Right ventricle myocardium inferior (tissue), 1 donor: ENCODE measurements around the gene FOXI1. TPM values are rescaled to one million over a fixed set of nuclear protein-coding genes. Genes with fewer than 3 reads are reported as not detected.
"Not testable (repeated sequence)": the region's sequence is repeated elsewhere in the genome, so short reads cannot be mapped to it uniquely, and the experiment has no call there.

ENCODE experiments used
- ATAC-seq: fragments of 200-7000 bp; cut with Tn5 transposase; one replicate; pipeline ENCODE4 v1.9.1; 2020; ENCODE audit warnings: mild to moderate bottlenecking, moderate library complexity
- DNase-seq: peaks from one replicate; pipeline ENCODE4 v3.0.0; 2021; ENCODE audit errors: missing footprints
- intact Hi-C: fragments of 100-400 bp; cut with DNase I; formaldehyde crosslinking; loops from one replicate; pipeline ENCODE4 v1.11.0; 2022
- total RNA-seq: library from RNA; stranded (reverse); fragmentation: NEBNext Ultra II Directional; extraction: Animal tissue kit (Norgen Biotek cat#: 25700); gene quantifications from one replicate; pipeline ENCODE4 v1.2.1, GENCODE V29; 2021
- donor health status: DM: no; HTN: yes; CAD: no; lungs with severe emphysema.

Gene FOXI1
- total RNA-seq, 1 donor from 2014 or later = not detected

DNA sequence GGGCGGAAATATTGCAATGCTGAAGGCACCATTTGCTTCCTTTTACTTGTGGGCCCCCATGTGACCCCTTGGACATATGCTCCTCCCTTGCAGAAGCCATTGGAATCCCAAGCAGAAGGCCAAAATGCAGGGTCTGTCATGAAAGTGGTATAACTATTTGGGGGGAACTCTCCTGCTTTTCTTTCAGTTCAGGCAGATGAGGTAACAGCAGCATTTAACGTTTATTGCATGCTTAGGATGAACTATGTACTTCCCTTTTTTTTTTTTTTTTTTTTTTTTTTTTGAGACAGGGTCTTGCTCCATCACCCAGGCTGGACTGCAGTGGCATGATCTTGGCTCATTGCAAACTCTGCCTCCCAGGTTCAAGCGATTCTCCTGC, 7.8 kb downstream of the FOXI1 start:
- DNase-seq = no peak
- ATAC-seq = no peak

DNA sequence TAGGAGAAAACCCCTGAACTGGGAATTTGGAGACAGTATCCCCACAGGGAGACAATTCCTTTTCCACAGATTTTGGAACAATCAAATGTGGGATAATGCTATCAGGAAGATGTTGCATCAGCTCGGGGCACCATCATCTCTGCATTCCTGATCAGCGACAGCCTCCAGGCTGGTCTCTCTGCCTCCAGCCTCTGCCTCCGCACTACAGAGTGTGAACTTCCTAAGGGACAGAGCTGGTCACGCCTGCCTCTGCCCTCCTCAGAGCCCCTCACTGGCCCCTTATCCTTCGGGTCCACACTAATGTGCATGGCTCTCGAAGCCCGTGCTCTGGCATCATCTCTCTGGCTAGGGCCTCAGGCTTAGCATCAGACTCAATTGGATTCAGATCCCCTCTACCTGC, 8.6 kb downstream of the FOXI1 start:
- intact Hi-C loops = no loop called here
- no peak for ATAC-seq
- no peak for DNase-seq

More for the DNA sequence above, 7.8 kb downstream of the FOXI1 start:
- intact Hi-C loops = no loop called here

DNA sequence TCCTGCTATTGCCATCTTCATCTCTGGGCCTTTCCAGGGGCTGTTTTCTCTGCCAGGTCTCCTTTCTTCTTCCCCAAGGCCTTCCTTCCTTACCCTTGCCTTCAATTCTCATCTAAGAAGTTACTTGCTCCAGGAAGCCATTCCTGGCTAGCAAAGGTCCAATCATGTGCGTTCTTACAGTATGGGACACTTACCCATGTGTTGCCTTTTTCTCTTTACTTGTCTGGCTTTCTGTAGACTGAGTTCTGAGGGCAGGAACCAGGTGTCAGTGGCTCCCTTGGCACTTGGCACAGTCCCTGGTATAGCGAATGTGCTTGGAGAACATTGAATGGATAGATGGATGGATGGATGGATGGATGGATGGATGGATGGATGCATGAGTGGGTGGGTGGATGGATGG, 10.2 kb downstream of the FOXI1 start:
- no peak for DNase-seq
- ATAC-seq = no peak

DNA sequence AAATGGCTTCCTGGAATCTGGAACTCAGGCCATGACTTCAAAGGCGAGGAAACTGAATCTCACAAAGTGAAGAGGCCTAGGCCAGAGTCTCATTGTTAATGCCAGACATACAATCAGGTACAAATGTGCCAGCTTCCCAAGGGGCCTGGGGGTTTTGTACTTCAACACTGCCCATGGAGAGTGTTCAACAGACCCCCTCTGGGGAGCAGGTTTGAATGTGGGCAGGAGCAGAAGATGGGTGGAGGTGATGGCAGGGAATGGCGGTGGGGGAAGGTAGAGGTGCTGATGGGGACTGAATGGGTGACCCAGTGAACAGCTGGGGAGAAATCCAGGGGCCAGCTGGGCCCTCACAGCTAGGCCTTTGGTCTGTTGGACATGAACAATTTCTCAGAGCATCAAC, 12.0 kb downstream of the FOXI1 start:
- intact Hi-C loops = no loop called here
- DNase-seq (no peak), ATAC-seq (no peak)

More for the DNA sequence above, 10.2 kb downstream of the FOXI1 start:
- intact Hi-C loops = no loop called here

DNA sequence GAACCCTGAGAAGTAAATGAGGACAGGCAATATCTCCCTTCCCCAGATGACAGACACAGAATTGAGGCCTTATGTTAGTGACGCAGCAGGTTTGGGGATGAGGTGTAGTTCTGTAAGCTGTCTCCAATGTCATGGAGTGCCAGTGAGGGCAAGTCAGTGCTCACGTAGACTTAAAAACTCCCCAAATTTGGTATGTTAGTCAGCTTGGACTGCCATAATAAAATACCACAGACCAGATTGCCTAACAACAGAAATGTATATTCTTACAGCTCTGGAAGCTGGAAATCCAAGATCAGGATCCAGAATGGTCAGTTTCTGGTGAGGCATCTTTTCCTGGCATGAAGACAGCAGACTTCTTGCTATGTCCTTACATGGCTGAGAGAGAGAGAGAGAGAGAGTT, 14.9 kb downstream of the FOXI1 start:
- ATAC-seq = no peak

DNA sequence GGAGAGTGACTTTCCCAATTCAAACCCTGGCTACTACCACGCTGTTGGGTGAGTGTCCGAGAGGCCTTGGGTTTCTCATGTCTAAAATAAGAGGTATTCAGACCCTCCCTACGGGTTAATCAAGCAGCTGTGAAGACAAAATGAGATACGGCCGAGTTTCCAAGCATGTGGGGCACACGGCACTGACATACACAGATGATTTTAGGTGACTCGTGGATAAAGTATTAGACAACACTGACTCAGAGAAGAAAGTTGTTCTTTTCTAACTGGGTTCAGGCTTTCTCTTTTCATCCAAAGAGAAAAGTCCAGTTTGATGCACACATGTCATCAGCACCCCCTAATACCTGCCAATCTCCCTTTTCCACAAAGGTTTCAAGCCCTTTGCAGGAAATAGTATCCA, 15.6 kb downstream of the FOXI1 start:
- DNase-seq (no peak), ATAC-seq (no peak)
- intact Hi-C loops = no loop called here

More for the DNA sequence above, 14.9 kb downstream of the FOXI1 start:
- DNase-seq = no peak
- intact Hi-C loops = no loop called here

DNA sequence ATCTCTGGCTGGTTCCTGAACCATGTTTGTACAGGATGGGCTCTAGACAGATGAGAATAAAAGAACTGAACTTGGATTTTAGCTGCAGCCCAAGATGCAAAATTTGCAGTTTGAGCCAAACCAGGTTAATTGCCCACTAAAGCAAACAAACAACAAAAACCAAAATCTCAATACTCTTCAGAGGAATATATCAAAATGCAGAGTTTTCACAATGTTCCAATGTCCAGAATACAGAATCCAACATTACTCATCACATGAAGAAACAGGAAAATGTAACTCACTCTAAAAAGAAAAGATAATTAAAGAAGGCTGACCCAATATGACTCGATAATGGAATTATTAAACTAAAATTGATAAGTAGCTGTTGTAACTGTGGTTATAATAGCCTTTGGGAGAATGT, 20.4 kb downstream of the FOXI1 start:
- intact Hi-C loops = no loop called here
- DNase-seq (no peak), ATAC-seq (no peak)

DNA sequence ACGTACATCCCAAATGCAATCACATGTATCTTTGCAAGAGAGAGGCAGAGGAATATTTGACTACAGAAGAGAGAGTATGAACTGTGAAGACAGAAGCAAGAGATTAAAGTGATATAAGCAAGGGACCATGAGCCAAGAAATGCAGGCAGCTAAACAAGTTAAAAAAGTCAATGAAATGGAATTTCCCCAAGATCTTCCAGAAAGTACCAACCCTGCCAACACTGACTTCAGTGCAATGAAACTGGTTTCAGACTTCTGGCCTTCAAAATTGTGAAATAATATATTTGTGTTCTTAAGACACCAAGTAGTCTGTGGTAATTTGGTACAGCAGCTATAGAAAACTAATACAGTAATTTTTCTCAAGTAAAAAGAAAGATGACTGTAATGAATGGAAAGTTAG, 20.9 kb downstream of the FOXI1 start:
- no peak for DNase-seq
- intact Hi-C loops = no loop called here
- no peak for ATAC-seq

DNA sequence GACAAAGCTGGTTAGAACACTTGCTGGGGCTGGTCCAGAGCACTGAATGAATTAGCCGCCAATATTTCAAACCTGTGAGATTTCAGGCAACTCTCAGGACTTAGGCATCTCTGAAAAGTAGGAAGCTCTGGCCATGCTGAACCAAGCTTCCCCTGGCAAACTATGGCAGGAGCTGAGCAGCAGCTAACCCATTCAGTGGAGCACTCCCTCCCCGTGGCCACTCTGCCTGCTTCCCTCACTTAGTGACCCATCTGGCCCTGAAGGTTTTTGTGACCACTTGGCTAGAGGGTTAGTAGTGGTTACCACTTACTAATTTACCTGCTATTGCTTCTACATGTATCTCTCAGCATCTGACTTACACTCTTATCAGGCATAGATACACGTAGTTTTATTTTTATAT, 25.5 kb downstream of the FOXI1 start:
- no peak for DNase-seq
- ATAC-seq = no peak
- intact Hi-C loops = no loop called here

DNA sequence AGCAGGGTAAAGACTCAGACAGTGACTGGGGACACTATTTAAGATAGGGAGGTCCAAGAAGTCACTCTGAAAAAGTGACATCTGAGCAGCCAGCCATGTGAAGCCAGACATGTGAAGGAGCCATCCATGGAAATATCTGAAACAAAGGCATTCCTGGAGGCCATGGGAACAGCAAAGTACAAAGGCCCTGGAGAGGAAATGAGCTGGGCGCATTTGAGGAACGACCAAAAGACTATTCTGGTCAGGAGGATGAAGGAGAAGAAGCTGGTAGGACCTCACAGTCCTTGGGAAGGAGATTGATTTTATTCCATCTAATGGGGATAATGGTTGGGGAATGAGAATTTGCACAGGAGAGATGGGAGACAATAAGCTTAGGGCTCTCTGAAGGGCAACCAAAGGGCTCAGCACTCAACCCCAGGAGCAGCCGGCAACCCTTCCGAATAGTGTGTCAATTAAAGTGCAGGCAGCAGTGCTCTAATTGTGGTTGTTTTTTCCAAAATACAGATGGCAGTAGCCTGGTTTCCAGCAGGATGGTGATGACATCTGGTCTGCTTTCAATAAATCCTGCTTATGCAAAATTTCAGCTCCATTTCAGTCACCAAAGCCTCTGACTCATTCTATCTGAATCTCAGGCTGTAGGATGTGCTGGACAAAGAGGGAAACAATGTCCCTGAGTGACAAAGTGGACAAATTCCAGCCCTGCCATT, 26.7 kb downstream of the FOXI1 start:
- intact Hi-C loops = no loop called here
- ATAC-seq (no peak), DNase-seq (no peak)

DNA sequence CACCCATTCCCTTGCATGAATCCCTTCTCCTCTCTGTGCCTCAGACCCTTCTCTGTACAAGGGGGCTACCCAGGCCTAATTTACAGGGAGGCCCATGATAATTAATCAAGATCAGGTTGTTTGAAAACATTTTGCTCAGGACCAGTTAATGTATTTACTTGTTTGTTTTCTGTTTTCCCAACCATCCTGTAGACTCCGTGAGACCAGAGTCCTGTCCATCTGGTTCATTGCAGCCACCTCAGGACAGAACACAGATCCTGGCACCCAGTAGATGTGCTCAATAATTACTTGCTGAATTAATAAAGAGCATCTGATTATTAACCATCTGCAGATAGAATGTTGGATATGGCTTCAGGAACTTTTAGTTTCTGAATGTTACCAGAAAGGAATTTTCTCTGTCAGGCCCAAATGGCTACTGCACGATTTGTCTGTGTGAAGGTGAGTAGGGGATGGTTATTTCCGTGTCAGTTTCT, 27.3 kb downstream of the FOXI1 start:
- intact Hi-C loops = no loop called here
- ATAC-seq (no peak), DNase-seq (no peak)

DNA sequence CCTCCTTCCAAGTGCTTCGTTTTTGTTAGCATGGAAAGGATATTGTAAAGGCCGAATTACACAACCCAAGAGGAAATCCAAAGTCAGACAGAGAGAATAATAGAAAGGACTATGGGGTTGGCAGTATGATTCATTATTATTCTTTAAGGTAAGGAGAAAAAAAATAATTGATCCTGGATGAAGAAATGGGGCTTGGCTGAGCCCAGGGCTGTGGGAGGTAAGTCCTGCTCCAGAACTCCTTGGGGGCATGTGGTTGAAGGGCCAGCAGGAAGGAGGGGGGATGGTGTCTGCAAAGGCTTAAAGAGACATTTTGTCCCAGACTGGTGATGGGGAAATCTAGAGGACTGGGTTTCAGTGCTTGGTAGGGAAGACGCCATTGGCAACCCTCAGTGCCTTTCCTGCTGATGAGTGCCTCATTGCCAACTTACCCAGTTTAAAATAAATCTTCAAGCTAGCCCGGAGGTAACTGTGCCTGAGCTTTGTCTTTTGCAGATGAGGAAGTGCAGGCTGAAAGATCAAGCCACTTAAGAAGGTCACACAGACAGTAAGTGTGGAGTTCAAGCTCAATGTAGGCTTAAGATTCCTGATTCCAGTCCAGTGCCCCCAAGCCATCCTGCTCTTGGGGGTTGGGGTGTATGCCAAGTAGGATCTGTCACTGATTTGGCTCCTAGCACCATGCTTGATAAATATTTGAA, 30.2 kb downstream of the FOXI1 start:
- intact Hi-C loops = no loop called here
- ATAC-seq (no peak), DNase-seq (no peak)

DNA sequence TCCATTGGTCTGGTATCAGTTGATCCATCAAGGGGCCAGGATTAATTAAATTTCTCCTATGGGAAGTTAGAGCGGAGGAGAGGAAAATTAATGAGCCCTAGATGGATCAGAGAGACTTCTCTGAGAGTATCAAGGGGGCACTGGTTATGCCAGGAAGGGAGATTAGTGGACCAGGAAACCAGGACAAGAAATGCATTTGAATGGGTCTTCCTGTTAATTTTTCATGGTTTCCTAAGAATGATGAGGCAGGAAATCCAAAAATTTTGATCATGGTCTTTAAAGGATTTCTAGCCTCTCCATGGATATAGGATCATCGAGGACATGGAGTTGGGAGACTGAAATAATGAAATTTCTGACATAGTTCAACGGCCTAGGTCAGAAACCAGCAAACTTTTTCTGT, 30.8 kb downstream of the FOXI1 start:
- intact Hi-C loops = no loop called here
- ATAC-seq (no peak), DNase-seq (no peak)

DNA sequence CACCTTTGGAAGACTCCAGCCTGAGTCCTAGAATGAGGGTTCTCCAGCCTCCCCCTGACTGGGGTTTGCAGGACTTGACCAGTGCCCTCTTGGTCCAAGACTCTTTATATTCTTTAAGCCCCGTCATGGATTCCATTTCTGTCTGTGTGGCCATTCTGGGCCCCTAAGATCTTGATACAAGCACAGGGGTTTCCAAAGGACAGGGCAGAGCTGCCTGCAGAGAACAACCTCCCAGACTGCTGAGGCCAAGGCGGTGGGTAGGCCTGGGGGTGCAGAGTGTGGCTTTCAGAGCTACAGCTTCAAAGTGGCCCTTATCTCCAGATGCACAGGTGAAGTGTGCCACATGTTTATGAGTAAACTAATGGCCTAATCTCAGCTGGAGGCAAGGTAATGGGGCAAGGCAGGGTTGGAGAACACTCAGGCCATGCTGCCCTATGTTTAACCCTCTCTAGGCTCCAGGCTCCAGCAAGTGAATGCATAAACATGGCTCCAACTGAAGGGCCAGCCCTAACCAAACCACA, 32.1 kb downstream of the FOXI1 start:
- no peak for DNase-seq
- intact Hi-C loops = no loop called here
- no peak for ATAC-seq

DNA sequence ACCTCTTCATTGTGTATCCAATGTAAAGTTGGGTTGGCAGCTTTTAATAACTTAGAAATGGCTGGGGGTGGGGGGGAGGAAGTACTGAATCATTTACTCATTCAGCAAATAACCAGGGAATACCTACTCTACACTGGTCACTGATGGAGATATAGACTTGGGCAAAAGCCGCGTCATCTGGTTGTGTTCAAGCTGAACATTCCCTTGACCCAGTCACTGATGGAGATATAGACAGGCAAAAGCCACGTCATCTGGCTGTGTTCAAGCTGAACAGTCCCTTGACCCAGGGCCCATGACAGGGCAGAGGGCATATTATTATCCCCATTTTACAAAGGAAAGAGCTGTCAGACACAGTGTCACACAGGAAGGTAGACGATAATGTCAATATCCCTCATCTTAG, 32.6 kb downstream of the FOXI1 start:
- intact Hi-C loops = no loop called here
- ATAC-seq (no peak), DNase-seq (no peak)

DNA sequence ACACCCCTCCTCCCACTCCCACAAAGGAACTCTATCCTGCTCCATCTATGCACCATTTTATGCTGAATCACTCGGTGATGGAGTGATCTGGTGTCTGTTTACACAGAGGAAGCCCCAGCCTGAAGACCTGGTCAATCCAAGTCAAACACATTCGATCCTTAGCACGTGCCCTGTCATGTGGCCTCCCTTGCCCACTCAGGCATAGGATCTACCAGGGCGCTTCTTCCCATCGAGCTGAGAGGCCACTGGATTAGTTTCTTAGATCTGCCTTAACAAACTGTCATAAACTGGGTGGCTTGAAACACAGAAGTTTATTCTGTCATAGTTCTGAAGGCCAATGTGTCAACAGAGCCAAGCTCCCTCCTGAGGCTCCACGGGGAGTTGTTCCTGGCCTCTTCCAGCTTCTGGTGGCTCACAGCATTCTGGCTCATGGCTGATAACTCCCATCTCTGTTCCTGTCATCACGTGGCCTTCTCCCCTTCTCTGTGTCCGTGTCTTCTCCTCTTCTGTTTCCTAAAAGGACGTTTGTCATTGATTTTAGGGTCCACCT, 34.2 kb downstream of the FOXI1 start:
- intact Hi-C loops = no loop called here
- ATAC-seq (no peak), DNase-seq (no peak)

DNA sequence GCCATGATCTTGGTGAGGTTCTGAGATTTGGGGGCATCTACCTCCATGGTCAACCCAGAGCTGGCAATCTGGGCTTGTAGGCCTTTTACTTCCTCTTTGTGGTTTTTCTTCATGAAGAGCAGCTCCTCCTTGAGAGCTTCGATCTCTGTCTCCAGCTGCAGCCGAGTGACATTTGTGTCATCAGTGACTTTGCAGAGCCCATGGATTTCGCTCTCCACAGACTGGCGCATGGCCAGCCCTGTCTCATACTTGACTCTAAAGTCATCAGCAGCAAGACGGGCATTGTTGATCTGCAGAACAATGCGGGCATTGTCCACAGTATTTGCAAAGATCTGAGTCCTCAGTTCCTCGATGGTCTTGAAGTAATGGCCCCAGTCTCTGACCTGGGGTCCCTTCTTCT, 35.5 kb downstream of the FOXI1 start:
- intact Hi-C loops, ATAC-seq, DNase-seq: not testable (repeated sequence)

DNA sequence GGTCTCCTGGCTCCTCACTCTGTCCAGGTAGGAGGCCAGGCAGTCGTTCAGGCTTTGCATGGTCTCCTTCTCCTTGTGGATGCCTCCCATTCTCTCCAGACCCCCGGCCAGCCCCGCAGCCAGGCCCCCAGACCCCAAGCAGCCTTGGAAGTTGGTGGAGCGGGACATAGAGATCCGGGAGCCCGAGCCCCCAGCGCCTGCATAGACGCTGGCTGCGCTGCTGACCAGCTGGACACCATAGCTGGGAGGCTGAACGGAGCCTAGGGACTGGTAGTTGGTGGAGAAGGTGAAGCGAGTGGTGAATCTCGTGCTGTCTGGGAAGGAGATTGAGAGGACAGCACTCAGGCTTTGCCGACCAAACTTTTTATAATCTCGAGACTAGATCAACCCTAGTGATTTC, 35.9 kb downstream of the FOXI1 start:
- no peak for ATAC-seq
- no peak for DNase-seq
- intact Hi-C loops = no loop called here

DNA sequence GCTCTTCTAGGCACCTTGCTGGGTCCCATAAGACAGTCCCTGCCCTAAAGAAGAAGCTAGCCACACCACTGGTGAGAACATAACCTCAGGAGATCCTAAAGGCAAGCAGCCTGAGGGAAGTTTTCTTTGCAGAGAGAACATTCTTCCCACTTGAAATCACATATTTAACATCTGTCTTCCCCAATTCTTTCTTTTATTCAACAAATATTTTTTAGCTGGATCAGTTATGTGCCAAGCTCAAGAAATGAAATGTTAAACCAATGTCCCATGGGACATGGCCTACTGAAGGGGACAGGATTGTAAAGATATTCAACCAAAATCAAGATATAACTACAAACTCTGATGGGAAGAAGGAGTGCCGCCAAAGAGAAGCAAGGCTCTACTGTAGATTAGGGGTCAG, 36.5 kb downstream of the FOXI1 start:
- ATAC-seq (no peak), DNase-seq (no peak)
- intact Hi-C loops = no loop called here

DNA sequence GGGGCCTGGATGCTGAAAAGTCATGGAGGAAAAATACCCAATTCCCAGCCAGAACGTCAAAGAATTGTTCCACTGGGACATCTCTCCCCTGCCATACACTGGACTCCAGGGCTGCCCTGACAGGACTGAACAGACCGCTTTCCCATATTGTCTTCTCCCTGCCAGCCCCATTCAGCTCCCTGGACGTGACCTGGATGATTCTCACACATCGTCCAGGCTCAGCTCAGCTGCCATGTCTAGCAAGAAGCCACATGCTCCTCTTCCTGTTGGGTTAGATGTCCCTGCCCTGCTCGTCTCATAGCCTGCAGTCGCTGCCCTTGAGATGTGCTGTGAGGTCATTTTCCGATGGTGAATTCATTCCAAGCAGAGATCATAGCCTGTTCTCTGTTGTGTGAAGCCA, 37.4 kb downstream of the FOXI1 start:
- intact Hi-C loops = no loop called here
- ATAC-seq (no peak), DNase-seq (no peak)
